HCT116 (cell line): ENCODE measurements around the gene ACER3. TPM values are rescaled to one million over a fixed set of nuclear protein-coding genes. Genes with fewer than 3 reads are reported as not detected.

Source experiments
- ATAC-seq: fragments of 200-7000 bp; cut with Tn5 transposase; 2 replicates; pipeline ENCODE4 v1.9.1; 2020; ENCODE audit warnings: mild to moderate bottlenecking, moderate library complexity
- BruUV-seq: library from RNA; stranded (reverse); fragments of 400-500 nt; replicated peaks from 2 replicates; lab custom pipeline; 2021; lab: Mats Ljungman, UMichigan
- CTCF ChIA-PET: fragments of 300-600 bp; sonication (Branson Sonifier 250); formaldehyde crosslinking; loops from one replicate; lab custom pipeline; 2021; ENCODE audit warnings: antibody characterized with exemption; lab: Charles Lee
- POLR2A ChIA-PET: fragments of 300-600, 350-600 bp; sonication (Branson Sonifier 250); formaldehyde crosslinking; loops from one replicate; lab custom pipeline; 2021; ENCODE audit warnings: antibody characterized with exemption; lab: Charles Lee
- RAD21 ChIA-PET, 2 experiments: fragments of 300-600 bp; sonication (Branson Sonifier 250); formaldehyde crosslinking; loops; one replicate each; lab custom pipeline; 2023; ENCODE audit warnings: low total read pairs in 2 of 2; ENCODE audit not compliant: uncharacterized antibody in 2 of 2, unreplicated experiment in 2 of 2, low non-redundant PET in 1 of 2; lab: Charles Lee
- DNase-seq: peaks from one replicate; pipeline ENCODE4 v3.0.0-alpha.2; 2010; ENCODE audit warnings: low read depth, low spot score
- H2AFZ ChIP-seq: fragments of 200-600 bp; shearing (Covaris generic), sonication (generic); 2 replicates; pipeline ENCODE4 v1.6.1; 2017; ENCODE audit warnings: low read depth, mixed run types, mixed read lengths, antibody characterized with exemption, low read length; ENCODE audit not compliant: poor library complexity, severe bottlenecking
- H3K27ac ChIP-seq: 2 replicates; pipeline ENCODE4 v1.5.1; 2012; ENCODE audit warnings: low read depth, low read length
- H3K27me3 ChIP-seq: fragments of 200-600 bp; sonication (generic); 2 replicates; pipeline ENCODE4 v1.6.1; 2016; ENCODE audit warnings: mixed run types, low read length, mixed read lengths; ENCODE audit not compliant: insufficient read depth
- H3K36me3 ChIP-seq, 2 experiments: fragments of 200-500 bp in 1 of 2; fragments of 200-600 bp in 1 of 2; sonication (Bioruptor generic) in 1 of 2; sonication (generic) in 1 of 2; 2 replicates each; pipeline versions ENCODE4 v1.5.1 to v1.6.1; 2014 to 2016; ENCODE audit warnings: low read length in 2 of 2, inconsistent platforms in 1 of 2, mixed read lengths in 1 of 2, mixed run types in 1 of 2; ENCODE audit not compliant: insufficient read depth in 2 of 2, control insufficient read depth in 1 of 2
- H3K4me1 ChIP-seq, 2 experiments: fragments of 200-600 bp in 1 of 2; sonication (generic) in 1 of 2; 2 replicates each; pipeline versions ENCODE4 v1.5.1 to v1.6.1; 2012 to 2017; ENCODE audit warnings: low read length in 2 of 2, inconsistent platforms in 1 of 2, mild to moderate bottlenecking in 1 of 2, mixed read lengths in 1 of 2, mixed run types in 1 of 2, moderate library complexity in 1 of 2; ENCODE audit not compliant: insufficient read depth in 2 of 2, control insufficient read depth in 1 of 2
- H3K4me2 ChIP-seq: fragments of 200-600 bp; sonication (generic); 2 replicates; pipeline ENCODE4 v1.6.1; 2017; ENCODE audit warnings: mixed run types, low read length, mixed read lengths
- H3K4me3 ChIP-seq, 2 experiments: fragments of 200-600 bp in 1 of 2; sonication (generic) in 1 of 2; replicated peaks in 1 of 2; 2 replicates each; pipeline ENCODE4 v1.5.1; 2011 to 2016; ENCODE audit warnings: low read length in 2 of 2, control low read depth in 1 of 2, low read depth in 1 of 2, mild to moderate bottlenecking in 1 of 2, mixed read lengths in 1 of 2, mixed run types in 1 of 2
- H3K79me2 ChIP-seq: fragments of 200-600 bp; sonication (generic); 2 replicates; pipeline ENCODE4 v1.6.1; 2017; ENCODE audit warnings: mild to moderate bottlenecking, mixed run types, low read length, moderate library complexity, mixed read lengths; ENCODE audit not compliant: insufficient read depth
- H3K9ac ChIP-seq: fragments of 200-600 bp; sonication (generic); 2 replicates; pipeline ENCODE4 v1.6.1; 2016; ENCODE audit warnings: low read length, mixed read lengths
- H3K9me2 ChIP-seq: fragments of 200-600 bp; sonication (generic), shearing (Covaris generic); 2 replicates; pipeline ENCODE4 v1.6.1; 2017; ENCODE audit warnings: mixed run types, mild to moderate bottlenecking, moderate library complexity; ENCODE audit not compliant: insufficient read depth
- H3K9me3 ChIP-seq, 2 experiments: fragments of 200-500 bp in 1 of 2; fragments of 200-600 bp in 1 of 2; sonication (Bioruptor generic) in 1 of 2; sonication (generic) in 1 of 2; 2 replicates each; pipeline ENCODE4 v1.6.1; 2014 to 2017; ENCODE audit warnings: low read length in 2 of 2, mixed read lengths in 2 of 2, inconsistent platforms in 1 of 2, low read depth in 1 of 2, mild to moderate bottlenecking in 1 of 2, mixed run types in 1 of 2, moderate library complexity in 1 of 2; ENCODE audit not compliant: control insufficient read depth in 1 of 2, insufficient read depth in 1 of 2
- H4K20me1 ChIP-seq: fragments of 200-600 bp; sonication (generic), shearing (Covaris generic); 2 replicates; pipeline ENCODE4 v1.6.1; 2017; ENCODE audit warnings: mixed run types, mild to moderate bottlenecking, moderate library complexity; ENCODE audit not compliant: insufficient read depth
- CEBPB ChIP-seq: IDR thresholded peaks from 2 replicates; pipeline ENCODE4 v1.6.1; 2012; ENCODE audit warnings: low read depth
- EGR1 ChIP-seq: IDR thresholded peaks from 2 replicates; pipeline ENCODE4 v1.6.1; 2012; ENCODE audit warnings: low read depth
- ELF1 ChIP-seq: IDR thresholded peaks from 2 replicates; pipeline ENCODE4 v1.6.1; 2012; ENCODE audit warnings: low read depth, borderline replicate concordance
- EZH2 ChIP-seq: fragments of 200-600 bp; sonication (generic); IDR thresholded peaks from 2 replicates; pipeline ENCODE4 v1.6.1; 2017; ENCODE audit warnings: antibody characterized with exemption, mixed run types
- EZH2phosphoT487 ChIP-seq: fragments of 200-600 bp; IDR thresholded peaks from 2 replicates; pipeline ENCODE4 v1.6.1; 2018; ENCODE audit warnings: antibody characterized with exemption, borderline replicate concordance
- FOSL1 ChIP-seq: IDR thresholded peaks from 2 replicates; pipeline ENCODE4 v1.6.1; 2012; ENCODE audit warnings: low read depth
- JUND ChIP-seq: IDR thresholded peaks from 2 replicates; pipeline ENCODE4 v1.6.1; 2012
- POLR2A ChIP-seq: IDR thresholded peaks from 2 replicates; pipeline ENCODE4 v1.7.0; 2011; ENCODE audit warnings: borderline replicate concordance; ENCODE audit not compliant: insufficient read depth, insufficient read length; ENCODE audit errors: extremely low read depth
- SIN3A ChIP-seq: IDR thresholded peaks from 2 replicates; pipeline ENCODE4 v1.6.1; 2012; ENCODE audit warnings: low read depth
- SP1 ChIP-seq: IDR thresholded peaks from 2 replicates; pipeline ENCODE4 v1.6.1; 2012; ENCODE audit warnings: low read depth
- TCF7L2 ChIP-seq: IDR thresholded peaks from 2 replicates; pipeline ENCODE4 v1.7.0; 2011; ENCODE audit warnings: borderline replicate concordance, inconsistent platforms; ENCODE audit not compliant: insufficient read depth, insufficient read length; ENCODE audit errors: extremely low read depth
- YY1 ChIP-seq: IDR thresholded peaks from 2 replicates; pipeline ENCODE4 v1.6.1; 2011; ENCODE audit warnings: low read length, low read depth, moderate library complexity, mild to moderate bottlenecking; ENCODE audit not compliant: insufficient replicate concordance; ENCODE audit errors: extremely low read depth
- ZNF274 ChIP-seq: fragments of 200-500 bp; sonication (Bioruptor generic); IDR thresholded peaks from 2 replicates; pipeline ENCODE4 v1.6.1; 2014; ENCODE audit warnings: mild to moderate bottlenecking, low read depth, low read length, inconsistent platforms
- intact Hi-C: fragments of 100-400 bp; cut with micrococcal nuclease; formaldehyde crosslinking; loops from 2 replicates; pipeline ENCODE4 v1.10.0; 2022
- total RNA-seq: library from RNA; stranded (reverse); gene quantifications from one replicate; pipeline ENCODE4 v1.2.1, GENCODE V29; 2021; ENCODE audit not compliant: unreplicated experiment
- TF ChIP-seq, protein P1 (sequence below), 3 experiments: fragments of 200-600 bp in 1 of 3; sonication (generic) in 1 of 3; IDR thresholded peaks in 2 of 3; conservative IDR thresholded peaks in 1 of 3; 2 replicates each; pipeline ENCODE4 v1.5.1; 2012 to 2017; ENCODE audit warnings: low read depth in 2 of 3, low read length in 2 of 3, antibody characterized with exemption in 1 of 3, borderline replicate concordance in 1 of 3, control low read depth in 1 of 3, mild to moderate bottlenecking in 1 of 3, mixed read lengths in 1 of 3, mixed run types in 1 of 3, moderate library complexity in 1 of 3; ENCODE audit not compliant: insufficient read depth in 1 of 3
- TF ChIP-seq, protein P2 (sequence below): IDR thresholded peaks from 2 replicates; pipeline ENCODE4 v1.6.1; 2011; ENCODE audit warnings: mild to moderate bottlenecking, low read length, moderate library complexity; ENCODE audit not compliant: insufficient replicate concordance; ENCODE audit errors: extremely low read depth
- TF ChIP-seq, protein P3 (sequence below): IDR thresholded peaks from 2 replicates; pipeline ENCODE4 v1.6.1; 2012; ENCODE audit warnings: low read depth
- TF ChIP-seq, protein P4 (sequence below): IDR thresholded peaks from 2 replicates; pipeline ENCODE4 v1.6.1; 2012

Gene ACER3
- total RNA-seq, 1 experiment from 2014 or later, result 19.1 TPM

DNA sequence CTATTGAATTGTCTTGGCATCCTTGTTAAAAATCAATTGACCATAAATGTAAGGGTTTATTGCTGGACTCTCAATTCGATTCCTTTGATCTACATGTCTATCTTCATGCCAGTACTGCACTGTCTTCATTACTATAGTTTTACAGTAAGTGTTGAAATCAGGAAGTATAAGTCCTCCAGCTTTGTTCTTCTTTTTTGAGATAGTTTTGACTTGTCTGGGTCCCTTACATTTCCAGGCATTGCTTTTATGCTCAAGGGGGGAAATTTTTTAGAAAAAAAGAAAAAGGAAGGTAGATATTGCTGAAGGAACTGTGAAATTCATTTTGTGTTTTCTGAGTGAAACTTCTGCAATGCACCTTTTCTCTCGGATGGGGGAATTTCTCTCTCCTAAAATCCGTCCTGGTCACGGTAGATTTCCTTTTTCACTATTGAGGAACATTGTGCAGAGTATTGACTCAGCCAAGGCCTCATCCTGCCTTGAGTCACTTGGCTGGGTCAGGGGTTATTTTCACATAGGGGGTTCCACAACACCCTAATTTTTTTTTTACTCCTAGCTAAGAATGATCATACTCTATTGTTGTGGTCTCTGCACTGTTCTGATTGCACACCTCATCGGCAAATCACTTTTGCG lies 2.8 kb upstream of the ACER3 start:
- Histone ChIP-seq H3K9me3 (no peaks in the 10 kb centered on the region), H3K79me2 (peaks cover 19% of the 10 kb centered on the region), H3K4me2 (no peak overlapping the region), H3K27ac (no peak overlapping the region), H3K4me3 (no peak overlapping the region), H2AFZ (no peak overlapping the region), H3K9ac (no peak overlapping the region), H3K27me3 (no peaks in the 10 kb centered on the region), H3K9me2 (no peaks in the 10 kb centered on the region), H4K20me1 (no peaks in the 10 kb centered on the region), H3K4me1 (peaks cover 7 to 16% of the 10 kb centered on the region in 2 experiments), H3K36me3 (no peaks in the 10 kb centered on the region)
- no peak for DNase-seq
- TF ChIP-seq SP1 (no peak), EZH2phosphoT487 (no peak), ZNF274 (no peak), FOSL1 (no peak), CEBPB (no peak), POLR2A (no peak), YY1 (no peak), SIN3A (no peak), EZH2 (no peak), EGR1 (no peak), JUND (no peak), ELF1 (no peak), TCF7L2 (no peak)
- TF ChIP-seq, protein P1, sequence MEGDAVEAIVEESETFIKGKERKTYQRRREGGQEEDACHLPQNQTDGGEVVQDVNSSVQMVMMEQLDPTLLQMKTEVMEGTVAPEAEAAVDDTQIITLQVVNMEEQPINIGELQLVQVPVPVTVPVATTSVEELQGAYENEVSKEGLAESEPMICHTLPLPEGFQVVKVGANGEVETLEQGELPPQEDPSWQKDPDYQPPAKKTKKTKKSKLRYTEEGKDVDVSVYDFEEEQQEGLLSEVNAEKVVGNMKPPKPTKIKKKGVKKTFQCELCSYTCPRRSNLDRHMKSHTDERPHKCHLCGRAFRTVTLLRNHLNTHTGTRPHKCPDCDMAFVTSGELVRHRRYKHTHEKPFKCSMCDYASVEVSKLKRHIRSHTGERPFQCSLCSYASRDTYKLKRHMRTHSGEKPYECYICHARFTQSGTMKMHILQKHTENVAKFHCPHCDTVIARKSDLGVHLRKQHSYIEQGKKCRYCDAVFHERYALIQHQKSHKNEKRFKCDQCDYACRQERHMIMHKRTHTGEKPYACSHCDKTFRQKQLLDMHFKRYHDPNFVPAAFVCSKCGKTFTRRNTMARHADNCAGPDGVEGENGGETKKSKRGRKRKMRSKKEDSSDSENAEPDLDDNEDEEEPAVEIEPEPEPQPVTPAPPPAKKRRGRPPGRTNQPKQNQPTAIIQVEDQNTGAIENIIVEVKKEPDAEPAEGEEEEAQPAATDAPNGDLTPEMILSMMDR (IDR thresholded peaks at IDR 0.05 in 2 of 3, conservative IDR thresholded peaks at IDR 0.05 in 1 of 3; ENCODE audit: borderline replicate concordance in 1 of 3, insufficient read depth in 1 of 3, low read depth in 2 of 3, low read length in 2 of 3), result no peak
- TF ChIP-seq, protein P2, sequence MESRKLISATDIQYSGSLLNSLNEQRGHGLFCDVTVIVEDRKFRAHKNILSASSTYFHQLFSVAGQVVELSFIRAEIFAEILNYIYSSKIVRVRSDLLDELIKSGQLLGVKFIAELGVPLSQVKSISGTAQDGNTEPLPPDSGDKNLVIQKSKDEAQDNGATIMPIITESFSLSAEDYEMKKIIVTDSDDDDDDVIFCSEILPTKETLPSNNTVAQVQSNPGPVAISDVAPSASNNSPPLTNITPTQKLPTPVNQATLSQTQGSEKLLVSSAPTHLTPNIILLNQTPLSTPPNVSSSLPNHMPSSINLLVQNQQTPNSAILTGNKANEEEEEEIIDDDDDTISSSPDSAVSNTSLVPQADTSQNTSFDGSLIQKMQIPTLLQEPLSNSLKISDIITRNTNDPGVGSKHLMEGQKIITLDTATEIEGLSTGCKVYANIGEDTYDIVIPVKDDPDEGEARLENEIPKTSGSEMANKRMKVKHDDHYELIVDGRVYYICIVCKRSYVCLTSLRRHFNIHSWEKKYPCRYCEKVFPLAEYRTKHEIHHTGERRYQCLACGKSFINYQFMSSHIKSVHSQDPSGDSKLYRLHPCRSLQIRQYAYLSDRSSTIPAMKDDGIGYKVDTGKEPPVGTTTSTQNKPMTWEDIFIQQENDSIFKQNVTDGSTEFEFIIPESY, result no peak
- TF ChIP-seq, protein P3, sequence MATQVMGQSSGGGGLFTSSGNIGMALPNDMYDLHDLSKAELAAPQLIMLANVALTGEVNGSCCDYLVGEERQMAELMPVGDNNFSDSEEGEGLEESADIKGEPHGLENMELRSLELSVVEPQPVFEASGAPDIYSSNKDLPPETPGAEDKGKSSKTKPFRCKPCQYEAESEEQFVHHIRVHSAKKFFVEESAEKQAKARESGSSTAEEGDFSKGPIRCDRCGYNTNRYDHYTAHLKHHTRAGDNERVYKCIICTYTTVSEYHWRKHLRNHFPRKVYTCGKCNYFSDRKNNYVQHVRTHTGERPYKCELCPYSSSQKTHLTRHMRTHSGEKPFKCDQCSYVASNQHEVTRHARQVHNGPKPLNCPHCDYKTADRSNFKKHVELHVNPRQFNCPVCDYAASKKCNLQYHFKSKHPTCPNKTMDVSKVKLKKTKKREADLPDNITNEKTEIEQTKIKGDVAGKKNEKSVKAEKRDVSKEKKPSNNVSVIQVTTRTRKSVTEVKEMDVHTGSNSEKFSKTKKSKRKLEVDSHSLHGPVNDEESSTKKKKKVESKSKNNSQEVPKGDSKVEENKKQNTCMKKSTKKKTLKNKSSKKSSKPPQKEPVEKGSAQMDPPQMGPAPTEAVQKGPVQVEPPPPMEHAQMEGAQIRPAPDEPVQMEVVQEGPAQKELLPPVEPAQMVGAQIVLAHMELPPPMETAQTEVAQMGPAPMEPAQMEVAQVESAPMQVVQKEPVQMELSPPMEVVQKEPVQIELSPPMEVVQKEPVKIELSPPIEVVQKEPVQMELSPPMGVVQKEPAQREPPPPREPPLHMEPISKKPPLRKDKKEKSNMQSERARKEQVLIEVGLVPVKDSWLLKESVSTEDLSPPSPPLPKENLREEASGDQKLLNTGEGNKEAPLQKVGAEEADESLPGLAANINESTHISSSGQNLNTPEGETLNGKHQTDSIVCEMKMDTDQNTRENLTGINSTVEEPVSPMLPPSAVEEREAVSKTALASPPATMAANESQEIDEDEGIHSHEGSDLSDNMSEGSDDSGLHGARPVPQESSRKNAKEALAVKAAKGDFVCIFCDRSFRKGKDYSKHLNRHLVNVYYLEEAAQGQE, result no peak
- TF ChIP-seq, protein P4, sequence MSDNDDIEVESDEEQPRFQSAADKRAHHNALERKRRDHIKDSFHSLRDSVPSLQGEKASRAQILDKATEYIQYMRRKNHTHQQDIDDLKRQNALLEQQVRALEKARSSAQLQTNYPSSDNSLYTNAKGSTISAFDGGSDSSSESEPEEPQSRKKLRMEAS, result no peak
- no TSS peak for BruUV-seq
- ATAC-seq, result no peak
- RAD21 ChIA-PET, result no interaction called here
- POLR2A ChIA-PET, result no interaction called here
- intact Hi-C loops, result no loop called here
- CTCF ChIA-PET, result no interaction called here
